ENCODE data around the gene APAF1.

APAF1 gene

GRCh38 chr12:98674841-98675240 is 29.8 kb downstream of the APAF1 start:
- no peak for DNase-seq

GRCh38 chr12:98678236-98678945 is 33.3 kb downstream of the APAF1 start:
- no peak for DNase-seq

GRCh38 chr12:98678946-98679610 is 34.0 kb downstream of the APAF1 start:
- DNase-seq: no peak

- DNase-seq: no peak
These were observed 34.5 kb downstream of the APAF1 start for GRCh38 chr12:98679611-98680005.

- DNase-seq: no peak
These were observed 39.1 kb downstream of the APAF1 start for GRCh38 chr12:98684199-98684598.

GRCh38 chr12:98686603-98687002 is 41.5 kb downstream of the APAF1 start:
- no peak for DNase-seq

- DNase-seq: no peak
These were observed 46.3 kb downstream of the APAF1 start for GRCh38 chr12:98691351-98691750.

GRCh38 chr12:98696036-98696646 is 51.1 kb downstream of the APAF1 start:
- no peak for DNase-seq

- DNase-seq: no peak
These were observed 52.1 kb downstream of the APAF1 start for GRCh38 chr12:98697209-98697608.

- DNase-seq: peak; percentile 34 to 36
These were observed 53.7 kb downstream of the APAF1 start for GRCh38 chr12:98698603-98699463.

GRCh38 chr12:98699586-98699985 is 54.5 kb downstream of the APAF1 start:
- no peak for DNase-seq

GRCh38 chr12:98701166-98701565 is 56.1 kb downstream of the APAF1 start:
- no peak for DNase-seq

GRCh38 chr12:98709022-98709421 is 63.9 kb downstream of the APAF1 start:
- DNase-seq: no peak

GRCh38 chr12:98714426-98714825 is 69.3 kb downstream of the APAF1 start:
- DNase-seq: no peak

GRCh38 chr12:98719515-98720504 is 74.7 kb downstream of the APAF1 start:
- no peak for DNase-seq

- DNase-seq: no peak
These were observed 76.2 kb downstream of the APAF1 start for GRCh38 chr12:98721204-98721702.

GRCh38 chr12:98724384-98725155 is 79.5 kb downstream of the APAF1 start:
- no peak for DNase-seq

GRCh38 chr12:98725476-98726247 is 80.6 kb downstream of the APAF1 start:
- peak; percentile 30 to 58 for DNase-seq

- no peak for DNase-seq
These were observed 82.1 kb downstream of the APAF1 start for GRCh38 chr12:98727196-98727595.

- DNase-seq: no peak
These were observed 85.3 kb downstream of the APAF1 start for GRCh38 chr12:98730412-98730811.
